Inferior parietal cortex (tissue), 1 donor: ENCODE data around the gene ZNF771.
"Not testable (repeated sequence)": the region's sequence is repeated elsewhere in the genome, so short reads cannot be mapped to it uniquely, and the experiment has no call there.

ENCODE experiments used
- DNase-seq: peaks from one replicate; pipeline ENCODE4 v3.0.0-alpha.2; 2016; ENCODE audit errors: extremely low spot score

Gene ZNF771

GRCh38 chr16:30375864-30376263 lies 31.5 kb upstream of the ZNF771 start:
- DNase-seq, result no peak

- DNase-seq, result no peak
These were observed 30.9 kb upstream of the ZNF771 start for GRCh38 chr16:30376461-30376902.

DNA sequence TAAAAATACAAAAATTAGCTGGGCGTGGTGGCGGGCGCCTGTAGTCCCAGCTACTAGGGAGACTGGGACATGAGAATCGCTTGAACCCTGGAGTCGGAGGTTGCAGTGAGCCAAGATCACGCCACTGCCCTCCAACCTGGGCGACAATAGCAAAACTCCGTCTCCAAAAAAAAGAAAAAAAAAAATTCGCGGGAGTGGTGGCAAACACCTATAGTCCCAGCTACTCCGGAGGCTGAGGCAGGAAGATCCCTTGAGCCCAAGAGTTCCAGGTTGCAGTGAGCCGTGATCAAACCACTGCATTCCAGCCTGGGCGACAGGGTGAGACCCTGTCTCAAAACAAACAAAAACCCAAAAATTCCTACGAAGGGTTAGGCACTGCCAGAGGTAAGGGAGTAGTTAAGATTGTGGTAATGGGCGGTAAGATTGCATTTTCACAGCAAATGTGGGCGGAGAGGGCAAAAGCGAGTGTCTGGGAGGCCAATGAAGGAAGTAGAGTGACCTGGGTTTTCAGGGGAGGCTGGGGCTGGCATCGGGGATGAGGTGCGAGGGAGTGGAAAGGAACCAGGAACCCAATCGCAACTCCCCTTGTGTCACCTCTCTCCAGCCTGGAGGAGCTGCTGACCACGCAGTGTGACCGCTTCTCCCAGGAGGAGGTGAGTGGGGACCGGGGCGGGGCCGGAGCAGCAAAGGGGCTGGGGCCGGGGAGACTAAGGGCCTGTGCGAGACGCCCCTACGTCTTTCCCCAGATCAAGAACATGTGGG lies 30.2 kb upstream of the ZNF771 start:
- DNase-seq, result no peak

- peak; percentile 95 for DNase-seq
These were observed 29.6 kb upstream of the ZNF771 start for GRCh38 chr16:30377812-30378235.

DNA sequence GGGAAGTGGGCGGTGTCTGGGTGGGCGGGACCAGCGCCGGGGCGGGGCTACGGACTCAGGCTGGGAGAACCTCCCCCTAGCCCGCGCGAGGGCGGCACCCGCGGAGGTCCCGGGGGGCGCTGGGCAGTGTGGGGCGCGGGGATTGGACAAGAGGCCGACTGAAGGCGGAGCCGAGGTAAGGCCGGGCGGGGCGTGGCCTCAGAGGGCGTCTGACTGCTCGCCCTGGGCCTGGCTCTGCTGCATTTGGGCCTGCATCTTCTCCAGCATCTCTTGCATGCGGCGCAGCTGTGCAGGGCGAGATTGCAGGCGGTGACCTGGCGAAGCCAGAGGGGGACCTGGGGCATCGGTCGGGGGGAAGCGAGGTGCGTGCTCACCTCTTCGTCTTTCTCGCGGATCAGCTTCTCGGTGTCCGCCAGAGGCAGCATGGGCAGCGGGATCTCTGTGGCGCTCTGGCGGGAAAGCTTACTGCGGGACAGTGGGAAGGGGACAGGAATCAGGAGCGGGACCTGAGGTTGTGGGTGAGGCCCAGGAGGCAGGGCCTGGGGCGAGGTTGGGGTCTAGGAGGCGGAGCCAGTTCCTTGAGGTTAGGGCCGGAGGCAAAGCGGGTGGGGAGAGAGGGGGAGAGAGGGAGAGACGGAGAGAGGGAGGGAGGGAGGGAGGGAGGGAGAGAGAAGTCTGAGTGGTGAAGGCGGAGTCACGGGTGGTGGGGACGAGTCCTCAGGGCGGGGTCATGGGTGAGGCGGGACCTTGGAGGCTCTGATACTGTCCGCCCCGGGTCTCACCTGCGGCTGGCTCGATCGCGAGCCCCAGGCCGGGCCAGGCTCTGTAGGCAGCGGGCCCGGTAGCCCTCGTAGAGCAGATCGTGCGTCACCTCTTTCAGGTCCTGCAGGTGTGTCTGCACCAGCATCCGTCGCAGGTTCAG lies 28.9 kb upstream of the ZNF771 start:
- DNase-seq, result peak; percentile 96

DNA sequence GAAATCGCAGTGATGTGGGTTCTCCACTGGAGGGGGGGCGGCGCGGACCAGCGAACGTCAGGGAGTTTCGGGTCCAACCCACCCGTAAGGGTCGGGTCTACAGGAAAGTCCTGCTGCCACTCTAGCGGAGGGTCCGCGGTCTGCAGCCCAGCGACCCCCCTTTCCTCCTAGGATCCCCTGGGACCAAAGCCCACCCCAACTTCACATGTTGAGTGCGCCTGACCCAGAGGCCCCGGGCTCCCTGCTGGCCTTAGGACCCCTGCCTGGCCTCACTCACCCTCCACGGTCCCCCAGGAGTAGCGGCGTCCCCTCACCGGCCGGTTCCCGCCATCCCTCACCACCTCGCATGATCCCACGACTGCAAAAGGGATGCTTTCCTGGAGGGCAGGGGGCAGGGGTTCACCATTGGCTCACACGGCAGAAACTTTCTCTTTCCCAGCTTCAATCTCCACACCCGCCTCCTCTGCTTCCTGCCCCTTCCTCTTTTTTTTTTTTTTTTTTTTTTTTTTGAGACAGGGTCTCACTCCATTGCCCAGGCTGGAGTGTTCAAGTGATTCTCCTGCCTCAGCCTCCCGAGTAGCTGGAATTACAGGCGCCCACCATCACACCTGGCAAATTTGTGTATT lies 28.1 kb upstream of the ZNF771 start:
- DNase-seq, result no peak

GRCh38 chr16:30380072-30380802 lies 27.2 kb upstream of the ZNF771 start:
- no peak for DNase-seq

DNA sequence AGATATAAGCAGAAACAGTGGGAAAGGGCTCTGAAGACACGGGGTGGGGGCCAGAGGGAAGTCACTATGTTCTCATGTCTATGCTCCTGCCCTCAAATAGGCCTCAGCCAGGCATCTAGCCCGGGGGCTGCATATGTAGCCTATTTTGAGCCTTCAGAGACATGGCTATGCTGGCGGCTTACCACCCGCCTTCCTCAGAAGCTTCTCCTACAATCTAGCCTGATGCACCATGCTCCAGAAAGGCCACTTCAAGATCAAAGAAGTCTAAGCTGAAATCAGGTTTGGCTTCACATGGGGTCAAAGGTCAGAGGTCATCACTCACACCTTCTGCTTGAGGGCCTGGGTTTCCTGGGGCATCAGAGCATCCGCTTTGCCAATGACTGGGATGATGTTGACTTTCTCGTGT lies 26.6 kb upstream of the ZNF771 start:
- no peak for DNase-seq

DNA sequence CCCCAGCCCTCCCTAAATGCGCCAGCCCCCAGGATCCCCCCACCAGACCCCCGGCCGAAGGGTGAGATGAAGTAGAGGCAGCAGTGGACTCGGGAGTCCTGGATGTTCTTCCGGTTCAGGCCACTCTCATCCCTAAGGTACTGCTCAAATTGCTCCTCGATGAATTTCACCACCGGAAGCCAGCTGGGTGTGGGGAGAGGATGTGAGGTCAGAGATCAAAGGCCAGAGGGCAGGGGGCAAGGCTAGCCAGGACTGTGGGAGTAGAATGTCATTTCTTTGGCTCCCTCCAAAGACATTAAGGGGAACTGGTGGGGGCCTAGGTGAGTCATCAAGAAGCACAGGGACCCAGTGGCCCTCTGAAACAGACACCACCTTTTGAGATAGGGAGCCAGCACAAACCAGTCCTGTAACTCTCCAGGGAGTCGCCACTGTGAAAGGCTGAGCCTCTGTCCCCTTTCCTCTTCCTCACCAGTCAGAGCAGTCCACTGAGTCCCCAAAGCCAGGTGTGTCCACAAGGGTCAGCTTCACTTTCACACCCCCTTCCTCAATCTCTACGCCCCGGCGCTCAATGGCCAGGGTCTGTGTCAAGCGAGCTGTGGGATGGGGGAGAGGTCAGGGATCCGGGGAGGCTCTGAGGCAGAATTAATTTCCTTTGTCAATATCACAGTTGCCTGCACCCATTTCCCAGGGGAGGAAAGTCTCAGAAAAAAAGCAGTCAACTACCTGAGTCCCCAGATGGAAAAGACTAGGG lies 25.9 kb upstream of the ZNF771 start:
- DNase-seq, result no peak

DNA sequence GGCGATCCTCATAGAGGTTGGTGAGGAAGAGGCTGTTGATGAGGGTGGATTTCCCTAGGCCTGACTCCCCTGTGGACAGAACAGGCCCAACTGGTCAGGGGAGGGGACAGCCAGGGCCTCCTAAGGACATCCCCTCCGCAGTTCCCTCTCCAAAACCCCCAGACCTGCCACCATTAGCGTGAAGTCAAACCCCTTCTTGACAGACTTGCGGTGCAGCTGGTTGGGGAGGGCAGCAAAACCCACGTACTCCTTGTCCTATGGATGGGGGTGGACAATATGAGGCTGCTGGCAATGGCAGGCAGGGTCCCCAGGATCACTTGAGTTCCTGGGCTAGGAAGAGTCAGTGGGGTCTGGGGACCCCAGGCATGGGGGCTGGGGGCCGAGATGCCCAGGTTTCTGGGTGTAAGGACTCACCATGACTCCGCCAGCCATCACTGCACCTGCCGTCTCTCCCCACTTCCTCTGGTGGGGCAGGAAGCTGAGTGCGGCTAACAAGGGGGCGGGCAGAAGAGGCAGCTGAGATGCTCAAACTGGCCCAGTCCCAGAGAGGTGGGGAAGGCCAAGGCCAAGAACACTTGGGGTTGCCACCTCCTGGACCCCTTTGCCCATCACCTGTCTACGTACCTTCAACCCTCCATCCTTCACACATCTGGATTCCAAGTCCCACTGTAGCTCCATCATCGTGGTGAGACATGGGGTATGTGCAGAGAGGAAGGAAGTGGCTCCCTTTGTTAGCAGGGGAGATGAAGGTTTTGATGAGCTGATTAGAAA lies 25.1 kb upstream of the ZNF771 start, which contains the start of gene SEPTIN1:
TSS of gene SEPTIN1 (minus strand) at position 451 of the 771 bp plus-strand sequence. CDS start at position 432, 19 bp downstream.
- no peak for DNase-seq

- DNase-seq, result no peak
These were observed 23.9 kb upstream of the ZNF771 start for GRCh38 chr16:30383521-30383920.

GRCh38 chr16:30394592-30395154 lies 12.7 kb upstream of the ZNF771 start:
- no peak for DNase-seq

DNA sequence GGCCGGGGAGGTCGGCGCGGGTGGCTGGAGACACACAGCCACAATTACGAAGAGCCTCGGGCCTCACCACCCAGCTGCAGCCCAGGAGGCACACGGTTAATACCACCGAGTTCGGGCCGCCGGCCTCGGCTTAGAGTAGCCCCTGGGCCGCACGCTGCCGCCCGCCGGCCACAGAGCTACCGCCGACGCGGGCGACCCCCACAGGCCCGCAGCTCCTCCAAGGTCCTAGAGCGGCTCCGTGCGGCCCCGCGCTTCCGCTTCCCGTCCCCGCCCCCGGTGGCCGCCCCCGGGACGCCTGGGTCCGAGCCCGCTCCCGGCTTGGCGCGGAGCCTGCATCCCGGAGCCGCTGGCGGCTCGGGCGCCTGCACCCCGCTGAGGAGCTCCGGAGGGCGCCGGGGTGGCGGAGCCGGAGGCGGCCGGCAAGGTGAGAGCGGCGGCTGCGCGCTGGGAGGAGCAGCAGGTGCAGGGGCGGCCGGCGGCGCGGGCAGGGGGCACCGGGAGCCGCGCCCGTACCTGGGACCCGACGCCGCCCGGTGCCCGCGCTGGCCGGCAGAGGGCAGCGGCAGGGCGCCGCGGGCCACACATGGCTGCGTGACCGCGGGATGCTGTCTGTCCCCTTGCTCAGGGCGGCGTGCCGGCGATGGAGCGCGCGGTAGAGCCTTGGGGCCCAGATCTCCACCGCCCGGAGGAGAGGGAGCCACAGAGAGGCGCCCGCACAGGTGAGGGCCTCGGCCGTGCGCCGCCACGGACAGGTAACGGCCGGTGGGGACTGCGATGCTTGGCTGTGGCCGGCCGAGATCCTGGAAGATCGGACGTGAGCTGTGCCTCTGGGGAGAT lies 12.0 kb upstream of the ZNF771 start, which contains the start of gene ZNF48:
TSS of gene ZNF48 (plus strand) at position 266 of the 837 bp plus-strand sequence. CDS start at position 641, 375 bp downstream.
- DNase-seq, result peak; percentile 84

GRCh38 chr16:30395992-30396585 lies 11.3 kb upstream of the ZNF771 start:
- no peak for DNase-seq

- DNase-seq, result not testable (repeated sequence)
These were observed 10.8 kb upstream of the ZNF771 start for GRCh38 chr16:30396627-30397026.

- no peak for DNase-seq
These were observed 10.3 kb upstream of the ZNF771 start for GRCh38 chr16:30397056-30397455.

- DNase-seq, result no peak
These were observed 9.4 kb upstream of the ZNF771 start for GRCh38 chr16:30397776-30398660.
